NCI-H1105 (cell line): ENCODE data around the gene KANK4.
"Not testable (repeated sequence)": the region's sequence is repeated elsewhere in the genome, so short reads cannot be mapped to it uniquely, and the experiment has no call there.

Source experiments
- DNase-seq: peaks from one replicate; lab custom pipeline; 2025; lab: John Stamatoyannopoulos, UW

KANK4 gene

DNA sequence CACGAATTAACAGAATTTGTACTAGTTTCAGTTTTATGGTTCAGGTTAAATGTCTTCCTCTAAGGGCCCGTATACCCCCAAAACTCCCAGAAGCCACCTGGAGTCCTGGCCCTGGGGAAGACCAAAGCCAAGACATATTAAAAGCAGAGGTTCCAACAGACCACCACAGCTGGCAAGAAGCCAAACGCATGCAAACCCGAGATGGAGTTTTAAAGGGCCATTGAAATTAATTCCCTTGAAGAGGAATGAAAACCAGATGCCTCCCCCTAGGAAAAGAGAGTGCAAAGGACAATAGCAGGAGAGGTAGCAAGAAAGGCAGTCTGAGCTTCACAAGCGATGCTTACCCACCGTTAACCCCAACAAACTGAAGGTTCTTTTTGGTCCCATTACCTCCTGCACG, 48.1 kb downstream of the KANK4 start:
- DNase-seq = peak; percentile 27

DNA sequence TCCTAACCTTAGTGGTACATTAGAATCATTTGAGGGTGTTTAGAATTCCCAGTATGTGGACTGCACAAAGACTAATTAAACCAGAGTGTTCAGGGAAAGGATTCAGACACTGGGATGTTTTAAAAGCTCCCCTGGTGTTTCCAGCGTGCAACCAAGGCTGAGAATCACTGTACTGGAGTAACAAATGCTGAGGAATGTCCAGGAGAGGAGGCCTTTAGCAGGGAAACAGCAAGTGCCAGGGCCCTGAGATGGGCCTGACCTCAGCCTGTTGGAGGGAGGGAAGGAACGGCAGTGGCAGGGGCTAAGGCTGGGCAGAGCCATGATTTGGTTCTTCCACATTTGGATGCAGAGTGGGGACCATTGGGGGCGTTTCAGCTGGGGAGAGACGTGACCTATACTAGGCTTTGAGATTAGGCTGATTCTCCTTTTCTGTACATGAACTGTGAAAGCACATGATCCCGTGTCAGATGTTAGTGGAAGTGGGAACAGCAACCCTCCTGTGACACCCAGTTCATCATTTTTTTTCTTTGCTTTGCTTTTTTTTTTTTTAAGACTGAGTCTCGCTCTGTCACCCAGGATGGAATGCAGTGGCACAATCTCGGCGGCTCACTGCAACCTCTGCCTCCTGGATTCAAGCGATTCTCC, 49.3 kb downstream of the KANK4 start:
- no peak for DNase-seq

DNA sequence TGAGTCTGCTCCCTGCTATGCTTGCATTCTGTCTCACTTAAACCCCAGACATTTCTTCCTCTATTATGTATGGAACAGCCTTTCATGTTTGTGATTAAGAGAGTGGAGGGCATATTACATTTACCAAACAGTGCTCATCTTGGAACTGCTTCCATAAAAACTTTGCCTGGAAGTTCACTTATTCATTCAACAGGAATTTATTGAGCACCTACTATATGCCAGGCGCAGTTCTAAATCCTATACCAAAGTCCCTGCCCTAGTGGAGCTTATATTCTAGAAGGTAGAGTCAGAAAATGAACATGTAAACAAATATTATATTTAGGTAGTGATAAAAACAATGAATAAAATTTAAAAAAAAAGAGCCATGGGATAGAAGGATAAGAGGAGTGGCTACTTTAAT, 49.8 kb downstream of the KANK4 start:
- DNase-seq = no peak

DNA sequence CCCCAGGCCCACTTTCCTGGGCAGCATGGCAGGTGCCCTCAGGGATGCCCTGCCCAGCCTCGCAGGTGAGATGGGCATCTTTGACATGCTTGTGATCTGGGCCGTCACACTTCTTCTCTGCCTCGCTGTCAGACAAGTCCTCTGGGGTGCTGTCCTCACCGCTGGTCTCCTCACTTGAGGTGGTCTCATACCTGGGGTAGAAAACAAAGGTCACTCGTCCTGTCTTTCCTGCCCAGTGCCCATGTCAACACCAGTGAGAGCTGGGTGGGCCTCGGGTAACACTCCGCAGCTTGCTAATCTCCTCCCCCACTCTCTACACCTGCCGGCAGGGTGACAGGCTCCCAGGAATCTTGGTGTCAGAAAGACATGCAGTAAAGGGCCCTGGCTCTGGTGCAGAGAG, 50.9 kb downstream of the KANK4 start:
- DNase-seq = no peak

DNA sequence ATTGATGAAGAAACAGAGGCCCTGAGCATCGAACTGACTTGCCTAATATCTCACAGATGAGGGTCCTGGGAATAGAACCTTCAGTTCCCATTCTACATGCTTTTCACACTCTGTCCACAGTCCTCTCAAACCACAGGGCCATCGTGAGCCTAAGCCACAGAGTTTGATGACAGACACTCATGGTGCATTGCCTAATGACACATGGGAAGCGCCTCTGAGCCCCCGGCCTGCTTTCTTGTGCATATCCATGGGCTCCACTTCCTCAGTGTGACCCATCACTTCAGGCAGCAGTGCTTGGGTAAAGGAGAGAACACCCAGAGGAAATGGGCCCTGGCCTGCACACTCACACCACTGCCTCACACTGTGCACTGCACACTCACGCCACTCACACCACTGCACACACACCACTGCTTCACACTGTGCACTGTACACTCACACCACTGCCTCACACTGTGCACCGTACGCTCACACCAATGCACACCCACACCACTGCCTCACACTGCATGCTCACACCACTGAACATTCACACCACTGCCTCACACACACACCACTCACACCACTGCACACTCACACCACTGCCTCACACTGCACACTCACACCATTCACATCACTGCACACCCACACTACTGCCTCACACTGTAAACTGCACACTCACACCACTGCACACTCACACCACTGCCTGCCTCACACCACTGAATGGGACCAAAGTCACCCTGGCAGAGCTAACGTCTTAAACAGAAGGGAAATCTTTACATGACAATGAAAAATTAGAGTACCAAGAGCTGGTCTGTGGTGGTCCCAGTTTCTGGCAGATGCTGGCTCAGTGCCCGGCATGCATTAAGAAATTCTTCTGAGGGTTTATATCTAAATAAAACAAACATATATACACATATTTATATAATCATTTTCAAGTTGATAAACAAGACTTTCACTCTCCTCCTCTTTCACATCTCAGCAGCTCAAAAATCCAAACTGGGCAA, 53.0 kb downstream of the KANK4 start:
- no peak for DNase-seq

DNA sequence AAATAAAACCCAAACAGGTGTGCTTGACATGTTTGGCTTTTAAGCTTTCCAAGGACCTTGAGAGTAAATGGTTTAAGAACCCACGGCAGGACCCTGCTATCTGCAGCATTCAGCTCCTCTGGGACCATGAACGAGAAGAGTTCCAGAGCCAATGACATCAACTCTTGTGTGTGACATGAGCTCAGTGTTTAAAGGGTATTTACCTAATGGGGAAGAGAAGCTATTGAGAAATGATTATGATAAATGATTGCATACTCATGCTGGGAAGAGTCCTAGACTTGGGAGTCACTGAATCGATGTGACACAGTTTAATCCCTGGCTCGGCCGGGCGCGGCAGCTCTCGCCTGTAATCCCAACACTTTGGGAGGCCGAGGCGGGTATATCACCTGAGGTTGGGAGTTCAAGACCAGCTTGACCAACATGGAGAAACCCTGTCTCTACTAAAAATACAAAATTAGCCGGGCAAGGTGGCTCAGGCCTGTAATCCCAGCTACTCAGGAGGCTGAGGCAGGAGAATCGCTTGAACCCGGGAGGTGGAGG, 55.4 kb downstream of the KANK4 start:
- DNase-seq = no peak

DNA sequence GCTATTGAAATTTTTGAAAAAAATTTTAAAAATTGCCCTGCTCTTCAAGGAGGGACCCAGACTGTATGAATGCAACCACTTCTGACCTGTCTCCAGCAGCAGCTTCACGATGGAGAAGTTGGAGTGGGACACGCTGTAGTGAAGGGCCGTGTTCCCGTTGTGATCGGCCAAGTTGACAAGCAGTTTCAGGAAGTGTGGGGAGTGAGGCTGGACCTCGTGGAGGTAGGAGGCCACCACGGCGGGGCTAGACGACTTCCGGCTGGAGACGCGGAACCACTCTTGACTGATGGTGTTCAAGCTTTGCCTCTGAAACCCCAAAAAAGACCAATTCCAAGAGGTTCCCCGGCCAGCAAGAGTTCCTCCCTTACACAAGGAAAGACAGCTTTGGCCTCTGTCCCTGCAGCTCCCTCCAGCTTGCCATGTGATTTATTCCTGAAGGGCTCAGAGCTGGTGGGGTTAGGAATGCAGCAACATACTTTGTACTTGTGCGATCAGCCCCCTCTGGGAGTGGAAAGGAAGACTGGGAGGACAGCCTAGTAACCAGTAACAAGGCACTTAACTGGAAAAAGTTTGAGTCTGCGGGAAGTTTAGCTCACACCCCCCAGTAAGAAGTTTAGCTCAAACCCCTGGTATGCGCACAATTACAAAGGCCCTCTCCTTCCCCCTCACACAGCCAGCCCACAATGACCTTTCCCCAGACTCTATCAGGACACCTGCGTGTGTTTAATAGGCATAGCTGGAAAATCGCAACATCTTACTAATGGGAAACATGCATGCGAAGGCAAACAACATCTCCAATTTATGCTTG, 56.0 kb downstream of the KANK4 start:
- DNase-seq = no peak

DNA sequence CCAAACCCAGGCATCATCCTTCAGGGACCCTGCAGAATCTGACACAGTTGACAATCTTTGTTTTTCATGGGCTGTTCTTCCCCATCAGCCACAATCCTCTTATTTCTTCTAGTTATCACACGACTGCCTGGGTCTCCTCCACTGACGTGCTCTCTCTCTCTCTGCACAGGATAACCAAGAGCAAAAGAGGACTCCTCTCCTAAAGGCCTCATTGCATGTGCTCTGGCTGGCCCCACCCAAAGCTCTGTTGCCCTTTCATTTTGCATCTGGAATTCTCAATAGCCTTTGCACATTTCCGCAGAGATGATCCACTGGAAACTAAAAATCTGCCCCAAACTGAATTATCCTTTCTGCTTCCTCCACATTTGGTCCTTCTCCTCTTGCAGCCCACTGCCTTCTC, 58.5 kb downstream of the KANK4 start:
- DNase-seq = no peak

DNA sequence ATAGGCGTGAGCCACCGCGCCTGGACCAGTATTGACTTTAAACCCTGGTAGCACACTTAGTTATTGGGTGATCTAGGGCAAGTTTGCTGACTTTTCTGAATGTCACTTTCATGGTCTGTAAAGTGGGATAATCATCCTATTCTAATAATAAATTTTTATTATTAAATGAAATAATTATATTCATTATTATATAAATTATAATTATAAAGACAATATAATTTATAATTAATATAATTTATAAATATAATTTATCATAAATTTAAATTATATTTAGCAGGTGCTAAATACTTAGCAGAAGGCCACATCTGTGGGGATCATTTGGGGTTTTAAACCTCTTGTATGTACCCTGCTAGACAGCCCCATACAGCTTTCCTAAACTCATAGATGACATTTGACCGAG, 59.7 kb downstream of the KANK4 start:
- no peak for DNase-seq

DNA sequence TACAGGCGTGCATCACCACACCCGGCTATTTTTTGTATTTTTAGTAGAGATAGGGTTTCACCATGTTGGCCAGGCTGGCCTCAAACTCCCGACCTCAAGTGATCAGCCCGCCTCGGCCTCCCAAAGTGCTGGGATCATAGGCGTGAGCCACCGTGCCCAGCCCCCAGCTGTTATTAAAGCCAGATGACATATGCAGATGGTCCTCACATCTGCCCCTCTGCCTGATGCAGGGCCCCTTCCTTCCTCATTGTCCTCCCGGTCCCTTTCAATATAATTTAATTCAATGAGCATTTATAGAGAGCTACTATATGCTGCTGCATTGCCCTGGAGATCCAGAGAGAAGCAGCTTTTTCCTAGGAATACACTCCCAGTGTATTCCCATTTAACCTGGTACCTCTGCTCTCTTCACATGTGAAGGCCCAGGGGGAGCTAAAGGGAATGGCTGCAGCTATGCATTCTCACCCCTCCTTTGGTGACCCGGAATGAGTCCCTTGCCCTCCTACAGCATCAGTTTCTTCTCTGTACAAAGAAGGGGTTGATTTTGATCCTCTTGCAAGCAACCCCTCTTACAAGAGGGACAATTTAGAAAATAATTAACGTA, 69.0 kb downstream of the KANK4 start:
- DNase-seq = no peak

DNA sequence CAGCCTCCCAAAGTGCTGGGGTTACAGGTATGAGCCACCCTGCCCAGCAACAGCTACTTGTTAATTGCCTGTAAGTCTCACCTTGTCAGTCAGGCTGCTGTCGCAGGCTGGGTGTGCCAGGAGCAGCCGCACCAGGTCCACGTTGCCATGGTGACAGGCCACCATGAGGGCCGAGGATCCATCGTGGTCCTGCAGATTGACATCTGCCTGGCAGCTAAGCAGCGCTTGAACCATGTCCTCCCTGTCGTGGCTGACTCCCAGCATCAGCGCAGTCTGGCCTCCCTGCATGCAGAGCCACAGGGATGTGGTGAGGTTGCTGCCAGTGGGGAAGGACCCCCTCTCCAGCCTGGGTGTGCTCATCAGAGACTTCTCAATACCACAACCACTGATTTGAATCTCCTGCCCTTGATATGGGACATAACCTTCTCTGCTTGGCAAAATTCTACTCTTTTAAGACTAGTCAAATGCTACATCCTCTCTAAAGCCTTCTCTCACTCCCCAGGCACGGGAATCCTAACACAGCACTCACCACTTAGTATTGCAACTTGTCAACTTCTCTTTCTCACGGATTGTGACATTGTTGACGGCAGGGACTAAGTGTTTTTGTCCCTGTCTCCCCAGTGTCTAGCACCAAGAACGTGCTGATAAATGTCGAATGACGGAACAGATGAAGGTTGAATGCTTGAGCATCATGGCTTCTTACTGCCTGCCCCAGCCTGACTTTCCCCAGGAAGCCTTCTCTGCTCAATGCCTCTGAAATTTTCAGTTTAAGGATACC, 71.7 kb downstream of the KANK4 start:
- peak; percentile 55 for DNase-seq

DNA sequence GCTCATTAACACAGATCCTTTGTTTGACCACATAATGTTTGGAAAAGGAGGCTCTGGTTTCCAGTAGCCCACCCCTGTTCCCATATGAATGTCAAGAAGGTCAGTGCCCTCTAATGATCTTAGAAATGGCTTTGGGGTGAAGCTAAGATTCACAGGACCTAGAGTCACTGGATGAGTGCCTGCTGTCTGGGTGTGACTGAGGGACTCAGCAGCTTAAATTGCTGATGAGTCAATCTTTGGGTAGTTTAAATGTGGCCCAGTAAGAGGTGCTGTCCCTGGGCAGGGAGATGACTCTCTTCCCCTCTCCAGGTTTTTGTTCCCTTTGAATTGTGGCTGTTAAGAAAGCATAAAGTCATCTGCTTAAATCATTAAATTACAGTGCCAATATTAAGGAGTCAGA, 74.0 kb downstream of the KANK4 start:
- DNase-seq = no peak

DNA sequence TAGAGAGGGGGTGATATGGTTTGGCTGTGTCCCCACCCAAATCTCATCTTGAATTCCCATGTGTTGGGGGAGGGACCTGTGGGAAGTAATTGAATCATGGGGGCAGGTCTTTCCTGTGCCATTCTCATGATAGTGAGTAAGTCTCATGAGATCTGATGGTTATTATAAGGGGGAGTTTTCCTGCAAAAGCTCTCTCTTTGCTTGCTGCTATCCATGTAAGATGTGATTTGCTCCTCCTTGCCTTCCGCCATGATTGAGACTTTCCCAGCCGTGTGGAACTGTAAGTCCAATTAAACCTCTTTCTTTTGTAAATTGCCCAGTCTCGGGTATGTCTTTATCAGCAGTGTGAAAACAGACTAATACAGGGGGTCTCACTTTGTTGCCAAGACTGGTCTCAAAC, 74.9 kb downstream of the KANK4 start:
- not testable (repeated sequence) for DNase-seq

DNA sequence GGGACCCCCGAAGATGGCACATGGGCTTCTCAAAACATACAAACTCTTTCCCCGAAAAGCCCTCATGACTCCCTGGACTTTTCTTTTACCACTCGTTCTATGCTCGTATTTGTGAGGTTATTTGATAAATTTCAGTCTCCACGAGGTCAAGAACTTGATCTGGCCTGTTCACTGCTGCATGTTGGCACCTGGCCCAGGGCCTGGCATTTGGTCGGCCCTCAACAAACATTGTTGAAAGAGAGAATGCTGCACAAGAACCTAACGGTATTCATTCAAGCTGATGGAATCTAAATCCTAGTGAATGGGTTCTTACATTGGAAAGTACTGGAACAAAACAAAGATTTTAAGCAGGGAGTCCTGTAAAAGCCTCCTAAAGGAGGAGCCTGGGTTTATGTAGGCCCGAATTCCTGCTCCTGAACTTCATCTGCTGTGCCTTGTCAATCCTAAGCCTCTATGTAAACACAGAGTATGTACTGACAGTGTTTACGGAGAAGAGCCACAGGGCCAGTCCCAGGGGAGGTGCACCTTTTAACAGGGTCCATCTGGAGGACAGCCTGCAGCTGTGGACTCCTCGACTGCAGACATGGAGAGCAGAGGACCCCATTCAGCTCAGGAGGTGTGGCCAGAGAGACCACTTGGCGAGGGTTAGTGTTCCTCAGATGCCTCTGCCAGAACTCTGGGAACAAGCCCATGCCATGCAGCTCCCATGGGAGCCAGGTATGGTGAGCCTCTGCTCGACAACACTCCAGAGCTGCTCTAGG, 77.7 kb downstream of the KANK4 start:
- no peak for DNase-seq

DNA sequence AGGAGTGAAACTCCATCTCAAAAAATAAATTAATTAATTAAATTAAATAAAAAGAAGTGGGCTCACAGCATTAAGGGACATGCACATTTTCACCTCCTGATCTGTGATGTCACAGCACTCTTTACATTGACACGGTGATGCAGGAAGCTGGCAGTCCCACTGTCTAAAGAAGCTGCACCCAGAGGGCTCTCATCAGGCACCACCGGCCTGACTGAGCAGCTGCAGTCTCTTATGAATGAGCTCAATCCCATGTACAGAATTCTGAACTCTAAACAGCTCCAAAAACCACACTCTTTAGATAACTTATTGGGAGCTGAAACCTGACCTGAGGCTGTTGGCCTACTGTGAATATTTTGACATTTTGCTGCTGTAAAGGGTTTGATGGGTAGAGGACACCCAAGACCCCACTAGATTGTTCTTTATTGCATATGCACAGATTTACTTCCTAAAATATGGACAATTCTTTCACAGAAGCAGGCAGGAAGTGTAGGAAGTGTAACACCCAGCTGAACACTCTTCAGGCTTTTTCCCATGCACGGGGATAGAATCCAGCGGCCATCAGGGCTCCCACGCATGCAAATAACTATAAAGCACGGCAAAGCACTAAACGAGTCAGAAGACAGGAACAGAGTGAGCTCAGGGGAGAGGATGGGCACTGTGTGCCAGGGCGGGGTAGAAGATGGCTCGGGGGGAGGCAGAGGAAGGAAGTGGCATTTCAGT, 78.4 kb downstream of the KANK4 start:
- DNase-seq = no peak

DNA sequence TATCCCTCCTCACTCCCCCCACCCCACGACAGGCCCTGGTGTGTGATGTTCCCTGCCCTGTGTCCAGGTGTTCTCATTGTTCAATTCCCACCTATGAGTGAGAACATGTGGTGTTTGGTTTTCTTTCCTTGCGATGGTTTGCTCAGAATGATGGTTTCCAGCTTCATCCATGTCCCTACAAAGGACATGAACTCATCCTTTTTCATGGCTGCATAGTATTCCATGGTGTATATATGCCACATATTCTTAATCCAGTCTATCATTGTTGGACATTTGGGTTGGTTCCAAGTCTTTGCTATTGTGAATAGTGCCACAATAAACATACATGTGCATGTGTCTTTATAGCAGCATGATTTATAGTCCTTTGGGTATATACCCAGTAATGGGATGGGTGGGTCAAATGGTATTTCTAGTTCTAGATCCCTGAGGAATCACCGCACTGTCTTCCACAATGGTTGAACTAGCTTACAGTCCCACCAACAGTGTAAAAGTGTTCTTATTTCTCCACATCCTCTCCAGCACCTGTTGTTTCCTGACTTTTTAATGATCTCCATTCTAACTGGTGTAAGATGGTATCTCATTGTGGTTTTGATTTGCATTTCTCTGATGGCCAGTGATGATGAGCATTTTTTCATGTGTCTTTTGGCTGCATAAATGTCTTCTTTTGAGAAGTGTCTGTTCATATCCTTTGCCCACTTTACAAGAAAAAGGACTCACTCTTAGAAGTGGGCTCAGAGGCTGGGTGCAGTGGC, 79.4 kb downstream of the KANK4 start:
- DNase-seq = not testable (repeated sequence)

DNA sequence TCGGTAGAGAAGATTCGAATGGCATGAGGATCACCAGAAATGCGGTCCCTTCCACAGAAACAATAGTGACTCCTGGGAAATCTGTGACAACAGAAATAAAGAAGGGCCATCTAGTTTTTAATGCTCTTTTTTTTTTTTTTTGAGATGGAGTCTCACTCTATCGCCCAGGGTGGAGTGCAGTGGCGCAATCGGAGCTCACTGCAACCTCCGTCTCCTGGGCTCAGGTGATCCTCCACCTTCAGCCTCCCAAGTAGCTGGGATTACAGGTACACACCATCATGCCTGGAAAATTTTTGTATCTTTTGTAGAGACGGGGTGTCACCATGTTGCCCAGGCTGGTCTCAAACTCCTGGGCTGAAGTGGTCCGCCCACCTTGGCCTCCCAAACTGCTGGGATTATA, 80.7 kb downstream of the KANK4 start:
- no peak for DNase-seq

DNA sequence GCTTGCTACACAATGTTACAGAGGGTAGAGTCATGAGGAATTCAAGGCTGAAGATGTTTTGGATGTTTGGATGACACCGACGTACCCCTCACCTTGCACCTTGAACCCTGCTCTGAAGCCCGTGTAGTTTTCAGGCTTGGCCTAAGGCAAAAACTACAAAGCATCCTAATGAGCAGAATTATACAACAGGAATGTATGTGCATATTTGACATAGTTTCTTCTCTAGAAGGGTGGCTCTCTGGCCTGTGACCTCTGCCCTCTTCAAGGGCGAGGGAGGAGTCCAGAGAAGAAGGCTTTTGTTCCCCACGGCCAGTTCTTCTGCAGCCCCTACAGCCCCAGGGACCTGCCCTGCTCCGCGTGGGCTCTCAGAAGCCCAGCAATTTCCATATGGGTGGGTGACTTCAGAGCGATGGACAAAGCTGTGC, 81.3 kb downstream of the KANK4 start:
- no peak for DNase-seq

DNA sequence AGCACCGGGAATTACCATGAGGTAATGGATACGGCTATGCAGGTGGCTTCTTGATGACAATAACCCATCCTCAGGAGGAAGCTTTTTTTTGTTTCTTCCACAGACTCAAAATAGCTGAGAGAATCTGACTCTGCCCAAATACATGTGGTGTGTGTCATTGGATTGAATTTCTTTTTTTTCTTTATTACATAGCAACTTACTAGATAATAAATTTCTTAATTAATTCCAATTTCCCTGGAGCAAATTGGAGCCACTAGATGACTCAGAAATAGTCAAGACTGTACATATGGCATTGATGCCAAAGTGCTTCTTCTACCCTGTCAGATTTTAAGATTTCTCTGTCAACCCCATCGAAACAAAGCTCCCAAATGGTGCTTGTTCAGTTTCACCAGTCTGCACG, 81.9 kb downstream of the KANK4 start:
- DNase-seq = no peak
